Thyroid gland (tissue), 4 donors: Measurements from ENCODE around the gene PLAC9.

Source experiments
- CTCF ChIP-seq, 6 experiments: fragments of 200-600 bp in 3 of 6; fragments of 450-650 bp in 3 of 6; sonication (generic) in 3 of 6; IDR thresholded peaks; one replicate each; pipeline ENCODE4 v1.5.1; 2016 to 2019; ENCODE audit warnings: antibody characterized with exemption in 6 of 6, mild to moderate bottlenecking in 2 of 6, inconsistent platforms in 1 of 6, moderate library complexity in 1 of 6
- POLR2A ChIP-seq, 2 donors: fragments of 450-650 bp; IDR thresholded peaks; one replicate each; pipeline ENCODE4 v1.6.1; 2017; ENCODE audit warnings: antibody characterized with exemption in 2 of 2, mild to moderate bottlenecking in 2 of 2, moderate library complexity in 1 of 2

- no peak for TF ChIP-seq POLR2A (IDR thresholded peaks at IDR 0.05)
- TF ChIP-seq CTCF (IDR thresholded peaks at IDR 0.05), result no peak
Observed at GRCh38 chr10:80163741-80164341, 31.3 kb downstream of the PLAC9 start.
